ENCODE data around the gene ADGRA3.

ADGRA3 gene

DNA sequence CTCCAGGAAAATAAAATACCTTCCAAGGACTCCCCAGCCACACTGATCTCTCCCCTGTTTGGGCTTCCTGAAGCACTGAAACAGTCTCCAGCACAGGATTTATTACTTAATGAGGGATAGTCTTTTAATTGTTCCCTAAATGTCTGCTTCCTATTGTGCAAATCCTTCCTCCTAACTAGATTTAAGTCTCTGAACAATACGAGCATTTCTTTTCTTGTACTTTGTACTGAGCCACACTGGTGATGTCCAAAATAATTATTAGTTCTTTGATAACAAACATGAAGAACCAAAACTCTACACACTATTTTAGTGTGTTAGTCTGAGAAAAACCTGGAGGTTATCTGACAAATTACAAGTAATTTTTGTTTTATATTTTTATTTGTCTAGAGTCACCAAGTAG, 5.1 kb downstream of the ADGRA3 start:
- no peak for DNase-seq (ENCODE audit: low read depth in 2 of 2, low spot score in 1 of 2)

DNA sequence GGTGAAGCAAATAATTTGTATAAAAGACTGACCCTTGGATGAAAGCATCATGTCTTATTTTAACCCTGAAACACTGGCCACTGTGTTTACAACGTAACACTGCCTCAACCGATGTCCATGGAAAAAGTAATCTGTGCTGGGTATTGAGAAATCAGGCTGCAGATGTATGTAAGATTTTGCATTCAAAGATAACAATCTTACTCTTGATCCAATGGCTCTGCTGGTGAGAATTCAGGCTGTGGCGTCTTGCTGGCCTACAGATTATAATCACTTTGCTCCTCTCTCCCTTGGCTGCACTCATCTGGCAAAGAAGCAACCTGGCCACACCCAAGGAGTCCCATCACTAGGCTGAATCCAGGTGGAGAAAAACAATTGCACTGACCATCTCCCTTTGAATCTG, 7.5 kb downstream of the ADGRA3 start:
- DNase-seq (ENCODE audit: low read depth in 2 of 2, low spot score in 1 of 2), result no peak

DNA sequence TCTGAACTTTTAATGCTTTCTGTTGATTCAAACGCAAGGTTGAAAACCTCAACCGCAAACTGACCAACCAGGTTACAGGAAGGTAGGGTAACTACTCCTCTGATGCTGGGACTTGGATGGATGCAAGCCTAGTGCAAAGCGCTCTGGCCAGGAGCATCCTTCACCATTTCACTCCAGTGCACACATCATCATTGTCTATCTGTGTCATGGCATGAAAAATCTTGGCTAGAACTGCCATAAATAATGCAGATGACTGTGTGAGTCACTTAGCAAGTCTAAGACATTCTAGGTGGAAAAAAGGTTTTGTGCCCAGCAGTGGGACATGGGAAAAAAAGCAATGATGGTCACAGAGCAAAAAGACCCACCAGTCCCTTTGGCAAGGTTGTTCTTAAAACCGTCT, 10.9 kb downstream of the ADGRA3 start:
- no peak for DNase-seq (ENCODE audit: low read depth in 2 of 2, low spot score in 1 of 2)

DNA sequence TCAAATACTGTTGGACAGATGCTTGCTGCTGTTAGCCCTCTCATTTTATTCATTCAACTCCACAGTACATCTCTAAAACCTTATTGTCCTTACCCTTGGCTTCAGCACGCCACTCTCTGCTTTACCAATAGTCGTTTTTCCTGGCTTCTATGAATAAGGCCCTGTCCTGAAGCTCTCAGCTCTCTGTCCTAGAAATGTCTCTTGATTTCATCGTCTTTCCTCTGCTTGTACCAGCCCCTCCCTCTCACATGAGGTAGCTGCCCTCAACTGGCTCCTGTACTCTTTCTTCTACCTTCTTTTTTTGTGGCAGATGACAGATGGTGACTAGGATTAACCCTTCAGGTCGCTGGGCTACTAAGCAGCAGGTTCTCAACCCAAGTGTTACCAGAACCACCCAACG, 11.4 kb downstream of the ADGRA3 start:
- no peak for DNase-seq (ENCODE audit: low read depth in 2 of 2, low spot score in 1 of 2)

DNA sequence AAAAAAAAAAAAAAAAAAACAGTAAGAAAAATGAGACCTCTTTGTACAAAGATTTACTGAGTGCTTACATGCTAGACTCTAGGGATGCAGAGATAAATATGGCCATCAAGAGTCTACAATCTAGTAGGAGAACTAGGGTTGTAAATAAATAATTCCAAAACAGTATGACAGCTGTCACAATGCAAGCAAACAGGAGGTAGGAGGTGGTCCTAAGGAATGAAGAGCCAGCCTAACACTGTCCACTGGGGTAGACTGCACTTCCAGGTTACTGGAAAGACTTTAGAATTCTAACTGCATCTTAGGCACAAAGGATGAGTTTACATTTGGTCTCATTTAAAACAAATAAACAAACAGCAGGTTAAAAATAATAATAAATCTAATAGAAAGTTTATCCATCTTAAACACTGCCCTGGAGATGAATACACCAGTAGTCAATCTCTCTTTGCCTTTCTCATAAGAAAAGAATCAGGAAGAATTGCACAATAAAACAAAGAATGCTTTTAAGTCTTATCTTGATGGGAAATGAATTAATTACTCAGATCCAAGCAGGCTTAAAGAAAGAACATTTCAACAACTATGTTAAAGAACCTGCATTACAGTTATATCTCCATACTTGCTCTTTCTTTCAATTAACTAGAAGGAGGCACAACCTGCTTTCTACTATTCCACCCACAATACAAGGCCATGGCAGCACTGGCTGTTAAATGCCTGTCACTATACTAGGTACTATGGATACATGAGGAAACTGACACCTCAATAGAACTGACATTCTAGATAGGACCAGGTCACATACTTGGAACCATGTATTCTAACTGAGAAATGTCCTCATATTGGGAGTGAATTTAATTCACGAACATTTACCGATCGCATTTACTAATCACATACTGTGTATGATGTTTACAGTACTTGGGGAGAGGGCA, 12.7 kb downstream of the ADGRA3 start:
- no peak for DNase-seq (ENCODE audit: low read depth in 2 of 2, low spot score in 1 of 2)

DNA sequence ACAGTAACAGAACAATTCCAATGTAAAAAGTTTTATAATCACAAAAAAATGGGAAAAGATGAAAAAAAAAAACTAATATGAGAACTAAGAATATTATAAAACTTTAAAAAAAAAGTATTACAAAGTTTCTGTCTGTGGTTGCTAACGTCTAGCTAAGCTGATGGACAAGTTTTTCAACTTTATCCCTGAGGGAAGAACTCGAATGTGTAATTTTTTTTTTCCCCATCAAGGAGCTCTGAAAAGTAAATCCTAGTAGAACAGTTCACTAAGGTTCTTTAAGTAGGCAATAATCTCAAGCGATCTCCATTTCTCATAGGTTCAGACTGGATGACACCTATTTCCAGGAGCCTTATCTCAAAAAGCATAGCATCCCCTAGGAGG, 14.2 kb downstream of the ADGRA3 start:
- DNase-seq (ENCODE audit: low read depth in 2 of 2, low spot score in 1 of 2), result no peak

DNA sequence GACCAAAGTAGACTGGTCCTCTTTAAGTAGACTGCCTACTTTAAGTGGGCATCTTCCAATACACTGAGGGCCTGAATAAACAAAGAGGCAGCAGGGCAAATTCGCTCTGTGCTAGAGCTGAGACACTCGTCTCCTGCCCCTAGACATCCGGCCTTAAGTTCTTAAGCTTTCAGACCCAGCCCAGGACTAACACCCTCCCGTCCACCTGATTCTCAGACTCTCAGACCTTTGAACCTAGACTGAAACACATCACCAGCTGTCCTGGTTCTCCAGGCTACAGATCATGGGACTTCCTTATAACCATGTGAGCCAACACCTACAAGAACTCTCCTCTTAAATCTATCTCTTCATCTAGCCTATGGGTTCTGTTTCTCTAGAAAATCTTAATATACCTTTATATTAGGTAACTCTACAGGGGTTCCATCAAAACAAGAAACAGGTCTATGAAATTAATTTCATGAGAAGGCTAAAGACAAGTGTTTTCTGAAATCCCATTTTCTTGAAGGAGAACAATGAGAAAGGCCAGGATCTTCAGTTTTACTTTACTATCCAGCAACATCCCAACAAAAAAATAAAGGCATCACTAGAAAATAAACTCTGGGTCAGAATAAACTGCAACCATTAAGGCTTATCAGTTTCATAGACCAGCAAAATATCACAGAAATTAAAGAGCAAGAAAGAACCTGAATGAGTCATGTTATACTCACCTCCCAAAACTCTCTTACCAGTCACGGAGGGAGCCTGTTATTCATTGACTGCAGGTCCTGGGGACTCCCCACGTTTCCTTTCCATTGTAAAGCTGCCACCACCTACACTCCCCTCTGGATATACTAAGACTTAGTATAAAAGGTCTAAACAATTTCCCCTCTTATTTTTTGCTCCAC, 14.8 kb downstream of the ADGRA3 start:
- no peak for DNase-seq (ENCODE audit: low read depth in 2 of 2, low spot score in 1 of 2)

DNA sequence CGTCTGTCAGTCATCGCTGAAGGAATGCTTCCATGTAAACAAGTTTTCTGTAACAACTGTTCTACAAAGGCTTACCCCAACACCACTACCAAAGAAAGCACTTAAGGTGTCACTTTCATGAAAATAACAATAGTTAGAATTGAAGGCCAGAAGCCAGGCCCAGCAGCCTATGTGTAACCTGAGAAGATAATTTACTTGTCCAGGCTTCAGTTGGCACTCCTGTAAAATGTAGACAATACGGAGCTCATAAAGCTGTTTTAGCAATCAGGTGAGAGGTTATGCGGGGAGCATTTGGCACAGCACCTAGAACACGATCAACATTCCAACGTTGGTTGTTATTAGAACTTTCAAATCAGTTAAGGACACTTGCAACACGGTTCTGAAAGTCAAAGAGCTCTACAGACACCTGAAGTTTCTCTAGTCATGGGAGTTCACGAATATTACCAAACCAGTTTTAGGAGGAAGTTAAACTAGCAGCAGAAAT, 15.7 kb downstream of the ADGRA3 start:
- no peak for DNase-seq (ENCODE audit: low read depth in 2 of 2, low spot score in 1 of 2)

DNA sequence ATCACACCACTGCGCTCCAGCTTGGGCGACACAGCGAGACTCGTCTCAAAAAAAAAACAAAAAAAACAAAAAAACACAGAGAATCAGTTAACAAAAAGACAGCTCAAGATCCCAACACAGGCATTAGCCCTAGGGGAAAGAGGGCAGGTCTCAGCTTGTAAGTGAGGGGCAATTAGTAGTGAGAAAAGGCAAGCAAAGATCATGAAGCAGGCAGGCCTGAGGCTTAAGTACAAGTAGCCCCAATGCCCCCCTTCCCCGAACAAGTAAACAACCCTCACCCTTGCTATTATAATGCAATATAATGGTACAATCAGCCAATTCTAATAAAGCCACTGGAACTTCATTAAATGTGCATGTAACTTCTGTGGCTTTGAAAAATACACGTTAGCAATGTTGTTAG, 17.0 kb downstream of the ADGRA3 start:
- DNase-seq (ENCODE audit: low read depth in 2 of 2, low spot score in 1 of 2), result no peak

DNA sequence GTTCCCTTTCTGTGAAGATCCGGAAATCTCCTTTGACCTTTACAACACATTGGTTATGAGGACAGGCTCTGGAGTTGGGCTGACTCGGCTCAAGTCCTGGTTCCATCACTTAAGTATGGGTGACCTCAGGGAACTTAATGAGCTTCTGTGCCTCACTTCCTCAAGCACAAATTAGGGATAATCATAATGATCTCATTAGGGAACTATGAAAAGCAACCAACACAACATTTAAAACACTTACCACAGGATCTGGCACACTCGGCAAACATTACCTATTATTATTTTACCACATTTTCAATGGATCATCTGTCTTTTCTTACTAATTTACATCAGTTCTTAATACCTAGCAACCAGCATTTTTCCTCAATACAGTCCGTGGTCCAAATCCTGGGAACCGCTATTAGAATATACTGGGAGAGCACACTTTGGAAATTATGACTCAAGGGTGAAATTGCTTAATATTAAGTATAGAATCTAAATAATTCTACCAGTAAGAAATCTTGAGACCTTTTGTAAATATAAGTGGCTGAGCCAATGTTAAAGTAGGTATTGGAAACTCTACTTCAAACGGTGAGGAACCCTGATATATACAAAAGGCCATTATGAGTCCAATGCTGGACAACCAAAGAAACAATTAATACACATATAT, 19.6 kb downstream of the ADGRA3 start:
- DNase-seq (ENCODE audit: low read depth in 2 of 2, low spot score in 1 of 2), result no peak

DNA sequence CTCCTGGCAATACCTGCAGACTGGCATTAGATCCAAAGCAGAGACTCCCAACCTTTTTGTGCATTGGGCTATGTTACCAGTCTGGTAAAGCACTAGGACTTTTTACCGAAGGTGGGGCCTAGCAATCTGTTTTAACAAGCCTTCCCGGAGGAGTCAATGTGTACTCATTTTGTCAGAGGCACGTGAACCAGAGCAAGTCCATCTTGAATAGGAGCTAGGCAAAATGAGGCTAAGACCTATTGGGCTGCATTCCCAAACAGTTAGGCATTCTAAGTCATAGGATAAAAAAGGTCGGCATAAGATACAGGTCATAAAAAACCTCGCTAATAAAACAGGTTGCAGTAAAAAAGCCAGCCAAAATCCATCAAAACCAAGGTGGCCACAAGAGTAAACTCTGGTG, 22.3 kb downstream of the ADGRA3 start:
- no peak for DNase-seq (ENCODE audit: low read depth in 2 of 2, low spot score in 1 of 2)

DNA sequence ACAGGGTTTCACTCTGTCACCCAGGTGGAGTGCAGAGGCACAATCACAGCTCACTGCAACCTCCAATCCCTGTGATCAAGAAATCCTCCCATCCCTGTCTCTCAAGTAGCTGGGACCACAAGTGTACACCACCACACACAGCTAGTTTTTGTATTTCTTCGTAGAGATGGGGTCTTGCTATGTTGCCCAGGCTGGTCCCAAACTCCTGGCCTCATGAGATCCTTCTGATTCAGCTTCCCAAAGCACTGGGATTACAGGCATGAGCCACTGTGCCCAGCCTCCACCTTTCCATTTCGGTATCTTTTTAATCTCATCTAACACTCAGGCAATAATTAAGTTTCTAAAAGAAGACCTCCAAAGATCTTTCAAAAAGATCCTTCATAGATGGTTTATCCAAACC, 22.9 kb downstream of the ADGRA3 start:
- DNase-seq (ENCODE audit: low read depth in 2 of 2, low spot score in 1 of 2), result no peak

DNA sequence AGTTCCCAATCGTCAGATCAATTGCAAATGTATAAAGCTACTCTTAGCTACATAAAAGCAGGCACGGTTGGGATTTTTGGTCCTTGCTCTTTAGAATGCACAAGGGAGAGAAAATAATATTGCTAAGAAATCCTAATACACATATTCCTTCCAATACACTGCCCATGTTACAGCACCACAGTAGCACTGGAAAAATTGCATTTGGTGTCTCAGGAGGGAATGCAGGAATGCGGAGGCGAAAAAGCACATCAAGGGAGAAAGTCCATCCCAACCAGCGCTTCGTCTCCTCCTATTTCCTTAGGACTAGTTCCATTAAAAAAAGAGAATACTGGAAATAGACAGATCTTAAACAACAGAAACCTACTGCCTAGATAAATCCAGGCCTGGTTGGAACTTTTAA, 23.9 kb downstream of the ADGRA3 start:
- no peak for DNase-seq (ENCODE audit: low read depth in 2 of 2, low spot score in 1 of 2)

DNA sequence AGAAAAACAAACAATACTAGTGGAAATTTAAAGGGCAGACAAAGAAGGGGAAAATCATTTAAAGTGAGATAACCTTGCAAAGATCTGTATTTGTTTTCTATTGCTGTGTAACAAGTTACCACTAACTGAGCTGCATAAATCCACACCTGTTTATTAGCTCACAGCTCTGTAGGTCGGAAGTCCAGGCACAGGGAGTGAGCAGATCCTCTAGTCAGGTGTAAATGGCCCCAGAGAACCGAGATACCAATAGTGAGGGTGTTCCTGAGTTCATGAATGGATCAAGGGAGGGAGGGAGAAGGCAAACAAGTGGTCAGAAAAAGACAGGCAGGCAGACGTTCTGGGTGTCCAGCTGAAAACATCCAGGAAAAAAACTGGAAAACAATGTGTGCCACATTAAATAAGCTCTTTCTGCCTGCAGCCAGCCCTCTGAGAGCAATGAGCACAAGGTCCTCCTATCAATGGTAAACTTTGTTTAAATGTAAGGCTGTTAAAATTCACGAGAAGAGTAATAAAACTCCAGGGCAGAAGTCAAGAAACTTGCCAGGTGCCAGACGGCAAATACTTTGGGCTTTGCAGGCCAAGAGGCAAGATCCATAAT, 25.0 kb downstream of the ADGRA3 start:
- DNase-seq (ENCODE audit: low read depth in 2 of 2, low spot score in 1 of 2), result no peak

DNA sequence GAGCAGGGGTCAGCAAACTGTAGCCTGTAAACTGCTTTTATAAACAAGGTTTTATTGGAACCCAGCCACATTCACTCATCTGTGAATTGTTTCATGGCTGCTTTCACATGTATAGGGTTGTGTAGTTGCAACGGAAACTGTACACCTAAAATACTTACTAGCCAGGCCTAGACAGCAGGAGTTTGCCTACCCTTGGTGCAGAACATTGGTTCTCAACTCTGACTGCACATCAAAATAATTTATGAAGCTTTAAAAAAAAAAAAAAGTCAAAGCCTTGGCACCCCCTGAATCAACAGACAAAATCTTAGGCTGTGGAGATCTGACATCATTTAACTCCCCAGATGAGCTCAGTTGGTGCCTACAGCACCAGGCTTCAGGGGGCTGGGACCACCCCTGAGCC, 27.8 kb downstream of the ADGRA3 start:
- DNase-seq (ENCODE audit: low read depth in 2 of 2, low spot score in 1 of 2), result no peak

DNA sequence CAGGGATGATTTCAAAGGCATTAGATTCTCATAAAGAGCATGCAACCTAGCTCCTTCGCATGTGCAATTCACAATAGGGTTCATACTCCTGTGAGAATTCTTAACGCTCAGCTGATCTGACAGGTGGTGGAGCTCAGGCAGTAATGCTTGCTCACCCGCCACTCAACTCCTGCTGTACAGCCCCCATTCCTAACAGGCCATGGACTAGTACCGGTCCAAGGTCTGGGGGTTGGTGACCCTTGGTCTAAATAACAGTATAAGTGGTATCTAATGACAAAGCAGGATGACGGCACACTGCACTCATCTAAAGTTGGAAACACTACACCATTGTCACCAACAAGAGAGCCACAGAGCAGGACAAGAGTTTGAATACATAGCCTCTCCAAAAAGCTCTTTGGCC, 28.5 kb downstream of the ADGRA3 start:
- no peak for DNase-seq (ENCODE audit: low read depth in 2 of 2, low spot score in 1 of 2)

DNA sequence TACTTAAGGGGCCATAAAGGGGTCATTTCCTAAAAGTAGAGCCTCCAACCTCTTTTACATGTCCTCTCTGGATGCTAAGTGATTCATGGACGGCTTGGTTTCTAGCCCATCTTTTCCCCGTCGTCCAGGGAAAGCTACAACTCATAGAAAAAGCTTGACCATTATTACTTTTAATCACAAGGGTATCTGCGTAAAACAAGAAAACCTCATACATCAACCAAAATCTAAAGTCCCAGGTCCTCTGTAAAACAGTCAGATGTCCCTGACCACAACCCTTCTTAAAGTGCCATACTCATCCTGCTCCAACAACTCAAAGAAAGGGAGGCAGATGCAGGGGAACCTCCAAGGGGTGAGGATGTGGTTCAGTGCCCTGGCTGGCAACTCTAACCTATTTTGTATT, 29.6 kb downstream of the ADGRA3 start:
- DNase-seq (ENCODE audit: low read depth in 2 of 2, low spot score in 1 of 2), result no peak

DNA sequence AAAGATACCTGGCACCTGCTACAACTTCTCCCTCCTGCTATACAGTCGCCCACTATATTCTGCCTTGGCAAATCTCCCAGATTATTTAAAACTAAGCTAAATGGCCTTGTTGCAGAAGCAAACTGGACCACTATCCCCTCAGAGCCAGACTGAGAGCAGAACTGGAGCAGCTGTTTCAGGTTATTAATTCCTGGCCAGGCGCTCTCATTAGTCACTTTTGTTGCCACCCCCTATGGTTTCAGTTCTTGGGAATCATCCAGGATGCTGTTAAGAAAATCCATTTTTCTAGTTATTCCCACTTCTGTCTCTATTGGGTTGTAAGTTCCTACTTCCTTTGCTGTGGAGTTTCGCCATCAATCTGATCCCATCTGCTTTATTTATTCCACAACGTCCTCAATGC, 30.1 kb downstream of the ADGRA3 start:
- DNase-seq (ENCODE audit: low read depth in 2 of 2, low spot score in 1 of 2), result no peak

DNA sequence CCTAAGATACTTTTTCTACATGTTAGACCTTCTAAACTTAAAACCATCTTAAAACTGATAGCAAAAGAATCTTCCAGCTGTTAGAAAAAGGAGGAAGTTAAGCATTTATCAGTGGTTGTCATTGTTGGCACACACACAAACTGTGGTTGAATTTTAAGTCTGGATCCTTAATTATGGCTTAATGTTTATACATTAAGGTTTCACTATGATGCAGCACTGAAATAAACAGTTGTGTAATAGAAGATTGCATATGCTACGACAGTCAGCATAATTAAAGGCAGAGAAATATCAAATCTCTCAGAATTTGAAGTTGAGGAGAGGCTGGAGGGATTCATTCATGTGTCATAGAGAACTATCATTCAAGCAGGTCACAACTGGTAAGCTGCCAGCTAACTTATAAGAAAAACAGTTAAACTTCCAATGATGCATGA, 32.3 kb downstream of the ADGRA3 start:
- DNase-seq (ENCODE audit: low read depth in 2 of 2, low spot score in 1 of 2), result no peak

DNA sequence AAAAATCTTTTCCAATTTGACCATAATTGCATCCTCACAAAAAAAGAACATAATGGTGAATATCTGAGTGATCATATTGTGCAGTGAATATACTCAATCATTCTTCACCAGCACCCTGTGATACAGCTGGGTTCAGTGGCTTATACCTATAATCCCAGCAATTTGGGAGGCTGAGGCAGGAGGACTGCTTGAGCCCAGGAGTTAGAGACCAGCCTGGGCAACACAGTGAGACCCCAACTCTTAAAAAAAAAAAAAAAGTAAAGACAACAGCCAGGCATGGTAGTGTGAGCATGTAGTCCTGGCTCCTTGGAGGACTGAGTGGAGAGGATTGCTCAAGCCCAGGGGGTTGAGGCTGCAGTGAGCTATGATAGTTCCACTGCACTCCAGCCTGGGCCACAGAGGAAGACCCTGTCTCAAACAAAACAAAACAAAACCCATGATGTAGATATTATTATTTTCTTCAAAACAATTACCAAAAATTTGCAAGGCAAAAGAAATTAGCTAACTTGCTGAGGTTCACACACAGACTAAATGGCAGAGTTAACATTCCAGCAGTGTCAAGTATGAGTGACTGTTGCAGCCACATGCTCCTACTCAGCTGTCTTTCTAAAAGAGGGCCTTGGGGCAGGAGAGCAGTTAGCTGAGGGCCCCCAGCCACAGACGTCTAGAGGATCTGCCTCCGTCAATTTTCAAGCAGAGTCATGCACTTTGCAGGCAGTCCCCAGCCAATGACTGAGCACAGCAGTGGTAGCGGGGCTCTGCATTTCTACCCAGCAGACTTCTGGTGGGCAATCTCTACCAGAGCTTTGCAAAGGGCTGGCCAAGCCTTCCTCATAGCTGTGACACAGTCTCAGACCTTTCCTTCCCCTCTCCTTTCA, 33.4 kb downstream of the ADGRA3 start:
- no peak for DNase-seq (ENCODE audit: low read depth in 2 of 2, low spot score in 1 of 2)
